Hematopoietic multipotent progenitor cell treated with erythropoietin and hydrocortisone succinate and interleukin-3 and kit ligand, for 17 days (in vitro differentiated cells): ENCODE results near the gene C1QTNF5.

Experiments used
- DNase-seq: peaks from one replicate; pipeline ENCODE4 v3.0.0-alpha.2; 2015; ENCODE audit warnings: low spot score

Gene C1QTNF5

GRCh38 chr11:119373059-119373920 lies 32.6 kb upstream of the C1QTNF5 start:
- no peak for DNase-seq

- no peak for DNase-seq
Observed at GRCh38 chr11:119372260-119373058, 31.8 kb upstream of the C1QTNF5 start.

- DNase-seq = no peak
Observed at GRCh38 chr11:119371778-119372182, 31.1 kb upstream of the C1QTNF5 start.

- no peak for DNase-seq
Observed at GRCh38 chr11:119371067-119371601, 30.5 kb upstream of the C1QTNF5 start.

GRCh38 chr11:119370486-119371046 lies 29.9 kb upstream of the C1QTNF5 start:
- no peak for DNase-seq

- no peak for DNase-seq
Observed at GRCh38 chr11:119369132-119369925, 28.6 kb upstream of the C1QTNF5 start.

GRCh38 chr11:119368121-119369034 lies 27.7 kb upstream of the C1QTNF5 start:
- DNase-seq = peak; percentile 83

GRCh38 chr11:119367661-119368120 lies 27.0 kb upstream of the C1QTNF5 start:
- DNase-seq = no peak

GRCh38 chr11:119366690-119367620 lies 26.3 kb upstream of the C1QTNF5 start:
- DNase-seq = no peak

- no peak for DNase-seq
Observed at GRCh38 chr11:119365071-119365591, 24.4 kb upstream of the C1QTNF5 start.

- peak; percentile 32 for DNase-seq
Observed at GRCh38 chr11:119363851-119364590, 23.3 kb upstream of the C1QTNF5 start.

- no peak for DNase-seq
Observed at GRCh38 chr11:119363081-119363850, 22.6 kb upstream of the C1QTNF5 start.

- DNase-seq = no peak
Observed at GRCh38 chr11:119362741-119363080, 22.0 kb upstream of the C1QTNF5 start.

GRCh38 chr11:119361941-119362725 lies 21.4 kb upstream of the C1QTNF5 start:
- no peak for DNase-seq

- no peak for DNase-seq
Observed at GRCh38 chr11:119361056-119361787, 20.5 kb upstream of the C1QTNF5 start.
